Neural progenitor cell (in vitro differentiated cells): ENCODE data around the gene HAL.

ENCODE experiments used
- CTCF ChIP-seq: fragments of 200-600 bp; sonication (generic); IDR thresholded peaks from 2 replicates; pipeline ENCODE4 v1.5.1; 2017; ENCODE audit warnings: antibody characterized with exemption, mild to moderate bottlenecking
- EZH2 ChIP-seq: fragments of 200-600 bp; sonication (generic); IDR thresholded peaks from 2 replicates; pipeline ENCODE4 v1.6.1; 2017; ENCODE audit warnings: antibody characterized with exemption, mild to moderate bottlenecking, moderate library complexity

- TF ChIP-seq EZH2 (no peak), CTCF (no peak)
These were observed 43.4 kb upstream of the HAL start for GRCh38 chr12:96039516-96039915.
